Mammary epithelial cell (primary cell): ENCODE results near the gene PLPP4.

Experiments
- EZH2 ChIP-seq: IDR thresholded peaks from 2 replicates; pipeline ENCODE4 v1.6.1; 2012; ENCODE audit warnings: low read length, inconsistent platforms, borderline replicate concordance
- TF ChIP-seq, protein P1 (sequence below), 2 donors: IDR thresholded peaks in 1 of 2; conservative IDR thresholded peaks in 1 of 2; 2 replicates each; pipeline ENCODE4 v1.5.1; 2011 to 2012; ENCODE audit warnings: inconsistent platforms in 2 of 2, low read length in 2 of 2, mild to moderate bottlenecking in 2 of 2, control low read depth in 1 of 2, low read depth in 1 of 2; ENCODE audit not compliant: insufficient read depth in 1 of 2; ENCODE audit errors: extremely low read depth in 1 of 2

DNA sequence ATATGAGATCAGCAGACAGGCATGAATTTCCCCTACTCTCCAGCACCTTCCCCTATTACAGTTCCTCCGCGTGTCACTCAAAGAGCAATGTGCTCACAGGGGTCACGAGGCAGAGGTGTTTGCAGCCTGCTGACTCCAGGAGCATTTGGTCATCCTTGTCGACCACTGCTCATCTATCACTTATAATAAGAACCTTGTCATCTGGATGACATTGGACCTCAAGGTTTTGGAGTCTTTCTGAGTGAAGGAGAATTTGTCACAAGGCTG is 32.9 kb upstream of the PLPP4 start:
- TF ChIP-seq, protein P1, sequence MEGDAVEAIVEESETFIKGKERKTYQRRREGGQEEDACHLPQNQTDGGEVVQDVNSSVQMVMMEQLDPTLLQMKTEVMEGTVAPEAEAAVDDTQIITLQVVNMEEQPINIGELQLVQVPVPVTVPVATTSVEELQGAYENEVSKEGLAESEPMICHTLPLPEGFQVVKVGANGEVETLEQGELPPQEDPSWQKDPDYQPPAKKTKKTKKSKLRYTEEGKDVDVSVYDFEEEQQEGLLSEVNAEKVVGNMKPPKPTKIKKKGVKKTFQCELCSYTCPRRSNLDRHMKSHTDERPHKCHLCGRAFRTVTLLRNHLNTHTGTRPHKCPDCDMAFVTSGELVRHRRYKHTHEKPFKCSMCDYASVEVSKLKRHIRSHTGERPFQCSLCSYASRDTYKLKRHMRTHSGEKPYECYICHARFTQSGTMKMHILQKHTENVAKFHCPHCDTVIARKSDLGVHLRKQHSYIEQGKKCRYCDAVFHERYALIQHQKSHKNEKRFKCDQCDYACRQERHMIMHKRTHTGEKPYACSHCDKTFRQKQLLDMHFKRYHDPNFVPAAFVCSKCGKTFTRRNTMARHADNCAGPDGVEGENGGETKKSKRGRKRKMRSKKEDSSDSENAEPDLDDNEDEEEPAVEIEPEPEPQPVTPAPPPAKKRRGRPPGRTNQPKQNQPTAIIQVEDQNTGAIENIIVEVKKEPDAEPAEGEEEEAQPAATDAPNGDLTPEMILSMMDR (conservative IDR thresholded peaks at IDR 0.05 in 1 of 2, IDR thresholded peaks at IDR 0.05 in 1 of 2; ENCODE audit: extremely low read depth in 1 of 2, insufficient read depth in 1 of 2, low read depth in 1 of 2, low read length in 2 of 2) = no peak
- no peak for TF ChIP-seq EZH2
